ENCODE measurements around the gene ZNF784.

DNA sequence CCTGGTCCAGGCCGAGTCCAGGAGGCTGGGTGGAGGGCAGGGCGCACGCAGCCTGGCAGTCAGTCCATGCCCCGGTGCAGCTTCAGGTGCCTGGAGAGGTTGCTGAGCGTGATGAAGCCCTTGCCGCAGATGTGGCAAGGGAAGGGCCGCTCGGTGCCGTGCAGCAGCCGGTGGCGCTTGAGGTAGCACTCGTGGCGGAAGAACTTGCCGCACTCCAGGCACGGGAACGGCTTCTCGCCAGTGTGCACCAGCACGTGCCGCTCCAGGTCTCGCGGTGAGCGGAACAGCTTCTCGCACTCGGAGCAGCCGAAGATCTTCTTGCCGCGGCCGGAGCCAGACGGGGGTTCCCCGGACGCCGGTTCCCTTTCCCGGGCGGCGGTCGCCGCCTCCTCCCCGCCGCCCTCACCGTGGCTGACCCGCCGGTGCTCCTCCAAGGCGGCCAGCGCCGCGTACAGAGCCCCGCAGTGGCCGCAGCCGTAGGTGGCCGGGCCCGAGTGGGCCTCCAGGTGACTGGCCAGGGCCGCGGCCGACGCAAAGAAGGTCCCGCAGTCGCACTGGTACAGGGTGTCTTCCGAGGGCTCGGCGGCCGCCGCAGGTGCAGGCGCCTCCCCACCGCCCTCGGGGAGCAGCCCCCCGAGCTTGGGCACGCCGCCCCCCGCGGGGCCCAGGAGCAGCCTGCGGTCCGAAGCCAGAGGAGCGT lies 31.8 kb downstream of the ZNF784 start:
- no peak for TF ChIP-seq ARNT (IDR thresholded peaks at IDR 0.05)
- no peak for TF ChIP-seq HMGXB3 (CRISPR knock-in tag; IDR thresholded peaks at IDR 0.05; ENCODE audit: borderline replicate concordance)
- TF ChIP-seq ZBTB1 (CRISPR knock-in tag; IDR thresholded peaks at IDR 0.05; ENCODE audit: borderline replicate concordance), result no peak
- no peak for TF ChIP-seq ZNF10 (CRISPR knock-in tag; IDR thresholded peaks at IDR 0.05; ENCODE audit: borderline replicate concordance, low read depth)
- no peak for TF ChIP-seq ZBTB8A (CRISPR knock-in tag; IDR thresholded peaks at IDR 0.05; ENCODE audit: borderline replicate concordance, low read depth)
- no peak for TF ChIP-seq MAX (IDR thresholded peaks at IDR 0.05)
- TF ChIP-seq, protein P1, sequence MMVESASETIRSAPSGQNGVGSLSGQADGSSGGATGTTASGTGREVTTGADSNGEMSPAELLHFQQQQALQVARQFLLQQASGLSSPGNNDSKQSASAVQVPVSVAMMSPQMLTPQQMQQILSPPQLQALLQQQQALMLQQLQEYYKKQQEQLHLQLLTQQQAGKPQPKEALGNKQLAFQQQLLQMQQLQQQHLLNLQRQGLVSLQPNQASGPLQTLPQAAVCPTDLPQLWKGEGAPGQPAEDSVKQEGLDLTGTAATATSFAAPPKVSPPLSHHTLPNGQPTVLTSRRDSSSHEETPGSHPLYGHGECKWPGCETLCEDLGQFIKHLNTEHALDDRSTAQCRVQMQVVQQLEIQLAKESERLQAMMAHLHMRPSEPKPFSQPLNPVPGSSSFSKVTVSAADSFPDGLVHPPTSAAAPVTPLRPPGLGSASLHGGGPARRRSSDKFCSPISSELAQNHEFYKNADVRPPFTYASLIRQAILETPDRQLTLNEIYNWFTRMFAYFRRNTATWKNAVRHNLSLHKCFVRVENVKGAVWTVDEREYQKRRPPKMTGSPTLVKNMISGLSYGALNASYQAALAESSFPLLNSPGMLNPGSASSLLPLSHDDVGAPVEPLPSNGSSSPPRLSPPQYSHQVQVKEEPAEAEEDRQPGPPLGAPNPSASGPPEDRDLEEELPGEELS (CRISPR knock-in tag; IDR thresholded peaks at IDR 0.05), result no peak
- TF ChIP-seq ZSCAN29 (CRISPR knock-in tag; conservative IDR thresholded peaks at IDR 0.05), result no peak
- no peak for TF ChIP-seq ZZZ3 (CRISPR knock-in tag; IDR thresholded peaks at IDR 0.05; ENCODE audit: borderline replicate concordance)
- TF ChIP-seq ZFP1 (CRISPR knock-in tag; IDR thresholded peaks at IDR 0.05), result no peak

All from HepG2 (cell line).